HepG2 (cell line): ENCODE data around the gene HOXA1. TPM values are rescaled to one million over a fixed set of nuclear protein-coding genes. Genes with fewer than 3 reads are reported as not detected.
A peak's percentile ranks its signal among the peaks of the same experiment; 100 is the strongest.

ENCODE experiments used
- ATAC-seq: fragments of 200-7000 bp; cut with Tn5 transposase; 3 replicates; pipeline ENCODE4 v1.9.1; 2020; ENCODE audit warnings: mild to moderate bottlenecking, moderate library complexity
- BruUV-seq: library from RNA; stranded (reverse); fragments of 400-500 nt; replicated peaks from 2 replicates; lab custom pipeline; 2021; lab: Mats Ljungman, UMichigan
- CTCF ChIA-PET: fragments of 300-600 bp; formaldehyde crosslinking; extraction: SDS; loops from one replicate; lab custom pipeline; 2021; ENCODE audit warnings: low total read pairs, inconsistent platforms, low intra/inter-chr PET ratio; lab: Yijun Ruan, JAX
- POLR2A ChIA-PET: fragments of 350-600 bp; sonication (Branson Sonifier 250); formaldehyde crosslinking; loops from one replicate; lab custom pipeline; 2020; ENCODE audit warnings: antibody characterized with exemption, inconsistent platforms; lab: Yijun Ruan, JAX
- DNase-seq: peaks from one replicate; pipeline ENCODE4 v3.0.0-alpha.2; 2015; ENCODE audit warnings: low spot score
- FAIRE-seq: peaks from 3 replicates; lab custom pipeline; 2011; peaks lifted over from hg19 to GRCh38; lab: Jason Lieb, UNC
- H2AFZ ChIP-seq: one replicate; pipeline ENCODE4 v1.6.1; 2011; ENCODE audit warnings: low read length, inconsistent platforms
- H3K27ac ChIP-seq: fragments of 300-600 bp; 3 replicates; pipeline ENCODE4 v1.8.0; 2011; ENCODE audit warnings: mixed run types, mild to moderate bottlenecking, mixed read lengths, low read length, inconsistent platforms; ENCODE audit not compliant: insufficient read depth; ENCODE audit errors: extremely low read length
- H3K27me3 ChIP-seq, 2 experiments: fragments of 200-600 bp in 1 of 2; 2 replicates in 1 of 2; 3 replicates in 1 of 2; pipeline versions ENCODE4 v1.6.0 to v1.8.0; 2011; ENCODE audit warnings: low read length in 2 of 2, mild to moderate bottlenecking in 2 of 2, moderate library complexity in 2 of 2, inconsistent platforms in 1 of 2; ENCODE audit not compliant: insufficient read depth in 2 of 2, control insufficient read depth in 1 of 2
- H3K36me3 ChIP-seq, 2 experiments: fragments of 200-600 bp in 1 of 2; replicated peaks in 1 of 2; 2 replicates in 1 of 2; 3 replicates in 1 of 2; pipeline versions ENCODE4 v1.5.1 to v1.8.0; 2011; ENCODE audit warnings: low read length in 2 of 2, inconsistent platforms in 1 of 2; ENCODE audit not compliant: insufficient read depth in 2 of 2, control insufficient read depth in 1 of 2
- H3K4me1 ChIP-seq: 2 replicates; pipeline ENCODE4 v1.5.1; 2012; ENCODE audit warnings: low read length, inconsistent platforms; ENCODE audit not compliant: insufficient read depth
- H3K4me2 ChIP-seq: 2 replicates; pipeline ENCODE4 v1.6.0; 2011; ENCODE audit warnings: low read depth, low read length, inconsistent platforms
- H3K4me3 ChIP-seq, 3 experiments: fragments of 200-600 bp in 1 of 3; sonication (generic), shearing (Covaris generic) in 1 of 3; replicated peaks in 1 of 3; 2 replicates each; pipeline ENCODE4 v1.5.1; 2011 to 2016; ENCODE audit warnings: low read length in 3 of 3, inconsistent platforms in 2 of 3, low read depth in 2 of 3, mild to moderate bottlenecking in 2 of 3, control low read depth in 1 of 3, mixed read lengths in 1 of 3; ENCODE audit not compliant: insufficient read depth in 1 of 3
- H3K79me2 ChIP-seq: one replicate; pipeline ENCODE4 v1.6.1; 2011; ENCODE audit warnings: low read length, inconsistent platforms; ENCODE audit not compliant: insufficient read depth
- H3K9ac ChIP-seq: 2 replicates; pipeline ENCODE4 v1.6.0; 2011; ENCODE audit warnings: mild to moderate bottlenecking, low read depth, low read length, inconsistent platforms; ENCODE audit not compliant: insufficient read depth
- H3K9me3 ChIP-seq: 2 replicates; pipeline ENCODE4 v1.5.1; 2012; ENCODE audit warnings: mild to moderate bottlenecking, low read length
- H4K20me1 ChIP-seq: 2 replicates; pipeline ENCODE4 v1.6.0; 2011; ENCODE audit warnings: inconsistent platforms, mild to moderate bottlenecking, low read length, moderate library complexity; ENCODE audit not compliant: insufficient read depth
- AGO2 ChIP-seq: fragments of 200-400 bp; formaldehyde crosslinking; optimal IDR thresholded peaks from 2 replicates; pipeline ENCODE3; 2017; ENCODE audit warnings: mild to moderate bottlenecking, low read depth, low read length, moderate library complexity
- NR2F1 ChIP-seq, 2 experiments: fragments of 450-650 bp in 1 of 2; formaldehyde crosslinking in 1 of 2; IDR thresholded peaks; 2 replicates each; pipeline versions ENCODE4 v1.5.0 to v1.6.1; 2016 to 2020; ENCODE audit warnings: mild to moderate bottlenecking in 1 of 2, missing compliant biosample characterization in 1 of 2, missing genetic modification reagents in 1 of 2, moderate library complexity in 1 of 2
- RBFOX2 ChIP-seq: fragments of 200-400 bp; formaldehyde crosslinking; IDR thresholded peaks from 2 replicates; pipeline ENCODE4 v1.6.1; 2017; ENCODE audit warnings: low read depth, mild to moderate bottlenecking, low read length
- RBM22 ChIP-seq: fragments of 200-400 bp; formaldehyde crosslinking; optimal IDR thresholded peaks from 2 replicates; pipeline ENCODE3; 2017; ENCODE audit warnings: mild to moderate bottlenecking, low read length, moderate library complexity
- WGBS: methylation state at CpG from one replicate; pipeline ENCODE4 v1.1.6; 2017; ENCODE audit warnings: low lambda C conversion rate; 5-methylcytosine and 5-hydroxymethylcytosine counted together
- in situ Hi-C: cut with HindIII; loops from 2 replicates; pipeline ENCODE4 v1.10.0; 2017; ENCODE audit warnings: low pct_unique_long_range_greater_than_20kb; ENCODE audit not compliant: extremely low pct_ligation_motif_present
- intact Hi-C: fragments of 100-400 bp; cut with micrococcal nuclease; formaldehyde crosslinking; loops from one replicate; pipeline ENCODE4 v1.10.0; 2022; ENCODE audit not compliant: unreplicated experiment
- polyA plus RNA-seq, 8 experiments: library from polyadenylated mRNA; depleted of rRNA in 3 of 8; stranded (reverse) in 7 of 8; unstranded in 1 of 8; fragments of >200 nt; fragmentation: Illumina TruSeq in 4 of 8; extraction: Trizol in 4 of 8; gene quantifications; 2 replicates each; pipeline versions ENCODE4 v1.2.1 to v1.2.3, GENCODE V29; 2011 to 2016; ENCODE audit warnings: low read depth in 4 of 8, missing spikeins in 1 of 8, mixed read lengths in 1 of 8; ENCODE audit not compliant: insufficient read depth in 1 of 8
- total RNA-seq, 5 experiments: library from RNA; depleted of rRNA; stranded (reverse); fragments of >200 nt; fragmentation: Illumina TruSeq; extraction: Trizol; gene quantifications; 2 replicates each; pipeline ENCODE4 v1.2.3, GENCODE V29; 2016; ENCODE audit warnings: low read depth in 1 of 5
- TF ChIP-seq, protein P1 (sequence below): sonication (generic); formaldehyde crosslinking; conservative IDR thresholded peaks from 2 replicates; pipeline ENCODE4 v1.8.0; 2022; ENCODE audit warnings: mild to moderate bottlenecking, moderate library complexity, missing genetic modification reagents

HOXA1 gene
- total and polyA plus RNA-seq, 2 of the 13 experiments (the other 11 are each of a cell fraction or from before 2014, with no cell fraction given) = 0.18 to 0.20 TPM

DNA sequence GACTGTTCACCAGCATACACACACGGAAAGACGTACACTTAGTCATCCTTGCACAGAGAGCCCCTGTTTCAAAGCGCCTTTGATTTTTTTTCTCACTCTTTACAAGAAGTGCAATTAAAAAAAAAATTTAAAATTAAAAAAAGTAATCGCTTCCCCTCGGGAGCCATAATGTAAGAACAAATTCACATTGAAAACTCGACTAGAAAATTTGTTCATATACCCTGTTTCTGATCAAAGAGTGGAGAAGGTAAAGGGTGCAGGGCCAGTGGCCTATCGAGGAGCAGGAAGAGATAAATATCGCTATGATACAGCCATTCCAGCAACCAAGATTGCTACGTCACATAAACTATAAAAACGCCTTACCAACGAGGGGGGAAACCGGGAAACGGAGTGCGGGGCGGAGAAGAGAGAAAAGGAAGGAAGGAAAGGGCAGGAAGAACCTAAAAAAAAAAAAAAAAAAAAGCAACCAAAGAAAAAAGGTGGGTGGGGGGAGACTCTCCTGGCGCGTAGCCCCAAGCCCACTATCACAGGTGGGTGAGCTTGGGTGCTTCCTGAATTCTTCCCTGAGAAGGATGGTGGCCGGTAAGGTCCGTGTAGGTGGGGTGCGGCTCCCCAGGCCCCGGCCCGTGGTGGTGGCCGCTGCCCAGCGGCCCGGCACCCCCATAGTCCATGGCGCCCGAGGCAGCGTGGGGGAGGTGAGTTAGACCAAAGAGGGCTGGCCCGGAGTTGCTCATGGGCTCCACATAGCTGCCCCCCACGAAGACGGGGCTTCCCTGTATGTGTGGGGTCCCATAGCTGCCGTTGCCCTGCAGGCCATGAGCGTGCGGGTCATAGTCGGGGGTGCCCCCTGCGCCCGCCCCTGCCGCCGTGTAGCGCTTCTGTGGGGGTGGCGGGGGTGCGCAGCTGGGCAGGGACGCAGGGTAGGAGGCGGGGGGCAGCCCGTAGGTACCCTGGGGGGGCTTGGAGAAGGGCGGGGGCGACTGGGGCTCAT, 11.9 kb upstream of the HOXA1 start:
- in situ Hi-C loops = no loop called here
- Histone ChIP-seq H3K27ac (no peak overlapping the region), H3K4me1 (peaks cover 12% of the 10 kb centered on the region; the same call in 1 of the 2 replicates), H3K9me3 (no peaks in the 10 kb centered on the region), H4K20me1 (no peaks in the 10 kb centered on the region), H3K79me2 (peaks cover 5% of the 10 kb centered on the region), H3K4me3 (no peak overlapping the region), H3K9ac (no peak overlapping the region), H3K36me3 (peaks cover 2 to 7% of the 10 kb centered on the region in 2 experiments; a peak in 2 of 5 replicates), H3K27me3 (no peaks in the 10 kb centered on the region), H2AFZ (no peak overlapping the region), H3K4me2 (no peak overlapping the region)
- TF ChIP-seq AGO2 = peak; percentile 98
- TF ChIP-seq, protein P1, sequence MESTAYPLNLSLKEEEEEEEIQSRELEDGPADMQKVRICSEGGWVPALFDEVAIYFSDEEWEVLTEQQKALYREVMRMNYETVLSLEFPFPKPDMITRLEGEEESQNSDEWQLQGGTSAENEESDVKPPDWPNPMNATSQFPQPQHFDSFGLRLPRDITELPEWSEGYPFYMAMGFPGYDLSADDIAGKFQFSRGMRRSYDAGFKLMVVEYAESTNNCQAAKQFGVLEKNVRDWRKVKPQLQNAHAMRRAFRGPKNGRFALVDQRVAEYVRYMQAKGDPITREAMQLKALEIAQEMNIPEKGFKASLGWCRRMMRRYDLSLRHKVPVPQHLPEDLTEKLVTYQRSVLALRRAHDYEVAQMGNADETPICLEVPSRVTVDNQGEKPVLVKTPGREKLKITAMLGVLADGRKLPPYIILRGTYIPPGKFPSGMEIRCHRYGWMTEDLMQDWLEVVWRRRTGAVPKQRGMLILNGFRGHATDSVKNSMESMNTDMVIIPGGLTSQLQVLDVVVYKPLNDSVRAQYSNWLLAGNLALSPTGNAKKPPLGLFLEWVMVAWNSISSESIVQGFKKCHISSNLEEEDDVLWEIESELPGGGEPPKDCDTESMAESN (CRISPR knock-in tag) = no peak
- TF ChIP-seq RBM22 = peak; percentile 11
- TF ChIP-seq NR2F1 (CRISPR knock-in tag; IDR thresholded peaks at IDR 0.05) = no peak
- 0 out of 2 replicates have a peak, but pooled peaks have one; percentile 33 for TF ChIP-seq RBFOX2
- intact Hi-C loops = no loop called here
- POLR2A ChIA-PET = interaction anchor here (1.6 to 3.8 kb wide), 2 partner anchors 11 to 14 kb away, joined by 4 to 55 read pairs; no protein-coding TSS in a partner anchor
- ATAC-seq = no peak
- CTCF ChIA-PET = no interaction called here
- DNase-seq = no peak
- BruUV-seq = no TSS peak
- FAIRE-seq = no peak
- 96% methylated on average over 39 of the region's 47 CpGs for WGBS
